Fibroblast of pulmonary artery (primary cell): ENCODE measurements around the gene PRSS22.

ENCODE experiments used
- DNase-seq: peaks from one replicate; pipeline ENCODE4 v3.0.0-alpha.2; 2010; ENCODE audit warnings: low read depth
- H3K4me3 ChIP-seq: replicated peaks from 2 replicates; pipeline ENCODE4 v1.5.1; 2011; ENCODE audit warnings: low read depth, mild to moderate bottlenecking, control low read depth, low read length, moderate library complexity
- CTCF ChIP-seq: IDR thresholded peaks from 2 replicates; pipeline ENCODE4 v1.5.1; 2011; ENCODE audit warnings: mild to moderate bottlenecking, control low read depth, low read length, inconsistent platforms; ENCODE audit errors: missing control alignments

Gene PRSS22

GRCh38 chr16:2902337-2903130, 44.6 kb upstream of the PRSS22 start:
- TF ChIP-seq CTCF = no peak
- DNase-seq = no peak
- H3K4me3 ChIP-seq = no peak overlapping the region

- no peak for TF ChIP-seq CTCF
- DNase-seq = no peak
- no peak overlapping the region for H3K4me3 ChIP-seq
These were observed 42.6 kb upstream of the PRSS22 start for GRCh38 chr16:2900526-2901075.

- DNase-seq = no peak
- TF ChIP-seq CTCF = no peak
These were observed 41.6 kb upstream of the PRSS22 start for GRCh38 chr16:2899564-2900072.

GRCh38 chr16:2898831-2899563, 41.0 kb upstream of the PRSS22 start:
- no peak overlapping the region for H3K4me3 ChIP-seq
- TF ChIP-seq CTCF = no peak
- DNase-seq = no peak

More at GRCh38 chr16:2899564-2900072, 41.6 kb upstream of the PRSS22 start:
- H3K4me3 ChIP-seq = no peak overlapping the region

DNA sequence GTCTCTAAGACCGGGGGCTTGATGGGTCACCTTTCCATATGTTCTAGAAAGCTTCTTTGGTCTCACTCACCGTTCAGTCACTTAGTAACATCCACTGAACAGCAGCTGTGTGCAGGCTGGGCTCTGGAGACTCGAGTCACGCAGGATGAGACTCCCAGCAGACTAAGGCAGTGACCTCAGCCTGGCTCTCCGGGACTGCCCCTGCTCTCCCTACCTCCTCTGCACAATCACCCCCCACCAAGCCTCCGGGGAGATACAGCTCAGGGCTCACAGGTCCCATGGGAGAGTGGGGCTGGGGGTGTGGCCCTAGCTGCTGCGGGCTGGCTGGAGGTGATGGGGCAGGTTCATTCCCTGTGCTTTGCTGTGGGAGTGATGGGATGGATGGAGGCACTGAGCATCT, 39.1 kb upstream of the PRSS22 start:
- no peak for DNase-seq
- no peak overlapping the region for H3K4me3 ChIP-seq
- TF ChIP-seq CTCF = no peak

GRCh38 chr16:2896480-2897010, 38.6 kb upstream of the PRSS22 start:
- no peak overlapping the region for H3K4me3 ChIP-seq
- DNase-seq = no peak
- no peak for TF ChIP-seq CTCF
